H9 (cell line): ENCODE measurements around the gene NTRK2. TPM values are rescaled to one million over a fixed set of nuclear protein-coding genes. Genes with fewer than 3 reads are reported as not detected.

Experiments used
- DNase-seq: peaks from one replicate; pipeline ENCODE4 v3.0.0-alpha.2; 2017
- H2AFZ ChIP-seq: one replicate; pipeline ENCODE4 v1.6.1; 2013; ENCODE audit warnings: mild to moderate bottlenecking, low read length, control low read depth, moderate library complexity
- H2AK5ac ChIP-seq: 2 replicates; pipeline ENCODE4 v1.6.1; 2013; ENCODE audit warnings: low read length, control low read depth, mixed read lengths; ENCODE audit not compliant: insufficient read length
- H2BK120ac ChIP-seq: one replicate; pipeline ENCODE4 v1.6.1; 2013; ENCODE audit warnings: low read depth, mild to moderate bottlenecking, low read length, control low read depth, inconsistent platforms; ENCODE audit not compliant: poor library complexity, severe bottlenecking
- H2BK12ac ChIP-seq: 2 replicates; pipeline ENCODE4 v1.6.1; 2013; ENCODE audit warnings: low read length, control low read depth, mixed read lengths, low read depth; ENCODE audit not compliant: insufficient read length
- H2BK15ac ChIP-seq: 2 replicates; pipeline ENCODE4 v1.6.1; 2013; ENCODE audit warnings: low read depth, low read length, control low read depth
- H2BK20ac ChIP-seq: one replicate; pipeline ENCODE4 v1.6.1; 2013; ENCODE audit warnings: low read depth, mild to moderate bottlenecking, low read length, control low read depth, inconsistent platforms; ENCODE audit not compliant: poor library complexity, severe bottlenecking
- H2BK5ac ChIP-seq: 2 replicates; pipeline ENCODE4 v1.6.1; 2013; ENCODE audit warnings: low read length, control low read depth, mixed read lengths; ENCODE audit not compliant: insufficient read length
- H3K14ac ChIP-seq: 2 replicates; pipeline ENCODE4 v1.6.1; 2013; ENCODE audit warnings: low read length, control low read depth; ENCODE audit not compliant: insufficient read depth
- H3K18ac ChIP-seq: 2 replicates; pipeline ENCODE4 v1.6.1; 2013; ENCODE audit warnings: low read depth, mild to moderate bottlenecking, mixed read lengths, low read length, control low read depth; ENCODE audit not compliant: insufficient read length
- H3K23ac ChIP-seq: 2 replicates; pipeline ENCODE4 v1.6.1; 2013; ENCODE audit warnings: low read length, control low read depth, mixed read lengths, low read depth; ENCODE audit not compliant: insufficient read length
- H3K23me2 ChIP-seq: 2 replicates; pipeline ENCODE4 v1.6.1; 2013; ENCODE audit warnings: low read depth, mild to moderate bottlenecking, mixed read lengths, low read length, control low read depth; ENCODE audit not compliant: insufficient read length, poor library complexity, severe bottlenecking
- H3K27ac ChIP-seq: 2 replicates; pipeline ENCODE4 v1.5.1; 2013; ENCODE audit warnings: low read length, control low read depth, mixed read lengths, low read depth; ENCODE audit not compliant: insufficient read length
- H3K27me3 ChIP-seq: 2 replicates; pipeline ENCODE4 v1.6.1; 2013; ENCODE audit warnings: low read length, control low read depth, inconsistent platforms; ENCODE audit not compliant: insufficient read depth
- H3K4ac ChIP-seq: 2 replicates; pipeline ENCODE4 v1.6.1; 2013; ENCODE audit warnings: low read depth, mild to moderate bottlenecking, control low read depth, inconsistent platforms, low read length, moderate library complexity
- H3K4me1 ChIP-seq: 2 replicates; pipeline ENCODE4 v1.6.1; 2013; ENCODE audit warnings: low read length, control low read depth, inconsistent platforms; ENCODE audit not compliant: insufficient read depth
- H3K4me2 ChIP-seq: 2 replicates; pipeline ENCODE4 v1.6.1; 2013; ENCODE audit warnings: low read length, control low read depth, mixed read lengths; ENCODE audit not compliant: insufficient read length, insufficient read depth
- H3K56ac ChIP-seq: 2 replicates; pipeline ENCODE4 v1.6.1; 2013; ENCODE audit warnings: low read depth, mild to moderate bottlenecking, mixed read lengths, low read length, control low read depth; ENCODE audit not compliant: insufficient read length
- H3K79me1 ChIP-seq: 2 replicates; pipeline ENCODE4 v1.6.1; 2013; ENCODE audit warnings: low read depth, mild to moderate bottlenecking, moderate library complexity, low read length, control low read depth, inconsistent platforms; ENCODE audit not compliant: insufficient read depth, poor library complexity, severe bottlenecking
- H3K79me2 ChIP-seq: 2 replicates; pipeline ENCODE4 v1.6.1; 2013; ENCODE audit warnings: low read length, control low read depth, inconsistent platforms; ENCODE audit not compliant: insufficient read depth
- H3K9ac ChIP-seq: 2 replicates; pipeline ENCODE4 v1.6.1; 2013; ENCODE audit warnings: low read length, control low read depth, mixed read lengths; ENCODE audit not compliant: insufficient read length; ENCODE audit errors: extremely low read depth
- H3K9me3 ChIP-seq: one replicate; pipeline ENCODE4 v1.6.1; 2013; ENCODE audit warnings: low read depth, low read length, inconsistent platforms; ENCODE audit not compliant: control insufficient read depth
- H3T11ph ChIP-seq: one replicate; pipeline ENCODE4 v1.6.1; 2013; ENCODE audit warnings: mild to moderate bottlenecking, low read length, control low read depth, inconsistent platforms
- H4K20me1 ChIP-seq: one replicate; pipeline ENCODE4 v1.6.1; 2013; ENCODE audit not compliant: control insufficient read depth, insufficient read length, insufficient read depth
- H4K5ac ChIP-seq: 2 replicates; pipeline ENCODE4 v1.6.1; 2013; ENCODE audit warnings: low read depth, mild to moderate bottlenecking, mixed read lengths, low read length, control low read depth; ENCODE audit not compliant: insufficient read length
- H4K8ac ChIP-seq: replicated peaks from 2 replicates; pipeline ENCODE4 v1.6.1; 2013; ENCODE audit warnings: low read length, control low read depth, mixed read lengths, low read depth; ENCODE audit not compliant: insufficient read length
- H4K91ac ChIP-seq: 2 replicates; pipeline ENCODE4 v1.6.1; 2013; ENCODE audit warnings: low read depth, mild to moderate bottlenecking, moderate library complexity, mixed read lengths, low read length, control low read depth; ENCODE audit not compliant: insufficient read length
- H3K27ac Mint-ChIP-seq, 3 experiments: 2 replicates in 2 of 3; 3 replicates in 1 of 3; pipeline ENCODE4 v1.8.0; 2020 to 2021; ENCODE audit warnings: mixed read lengths in 3 of 3, mild to moderate bottlenecking in 1 of 3, moderate library complexity in 1 of 3
- H3K27me3 Mint-ChIP-seq: 2 replicates; pipeline ENCODE4 v1.8.0; 2021; ENCODE audit warnings: low read depth, mild to moderate bottlenecking, moderate library complexity, mixed read lengths
- H3K36me3 Mint-ChIP-seq, 3 experiments: 2 replicates in 2 of 3; 3 replicates in 1 of 3; pipeline ENCODE4 v1.8.0; 2020 to 2021; ENCODE audit warnings: low read depth in 3 of 3, mixed read lengths in 3 of 3; ENCODE audit not compliant: insufficient read depth in 1 of 3
- H3K4me1 Mint-ChIP-seq, 2 experiments: 2 replicates each; pipeline ENCODE4 v1.8.0; 2020; ENCODE audit warnings: mixed read lengths in 2 of 2
- H3K4me3 Mint-ChIP-seq, 2 experiments: 2 replicates in 1 of 2; 3 replicates in 1 of 2; pipeline ENCODE4 v1.8.0; 2020 to 2021; ENCODE audit warnings: mild to moderate bottlenecking in 2 of 2, mixed read lengths in 2 of 2, moderate library complexity in 1 of 2
- H3K9me3 Mint-ChIP-seq, 2 experiments: 2 replicates in 1 of 2; 3 replicates in 1 of 2; pipeline ENCODE4 v1.8.0; 2020; ENCODE audit warnings: mild to moderate bottlenecking in 2 of 2, mixed read lengths in 2 of 2, moderate library complexity in 1 of 2
- CTCF ChIP-seq: fragments of 200-600 bp; sonication (generic); conservative IDR thresholded peaks from 3 replicates; pipeline ENCODE4 v1.8.0; 2021; ENCODE audit warnings: antibody characterized with exemption, mild to moderate bottlenecking
- WGBS: extraction: QIAGEN DNeasy Blood & Tissue Kit; methylation state at CpG from one replicate; pipeline ENCODE4 v1.1.7; 2013; ENCODE audit warnings: missing lambda C conversion rate, low lambda C conversion rate, mixed read lengths; ENCODE audit not compliant: insufficient read length; ENCODE audit errors: extremely low coverage; 5-methylcytosine and 5-hydroxymethylcytosine counted together
- total RNA-seq: library from RNA; stranded (reverse); gene quantifications from 2 replicates; pipeline ENCODE4 v1.2.1, GENCODE V29; 2021

The NTRK2 gene
- total RNA-seq, 1 experiment from 2014 or later = 0.02 TPM

- Histone ChIP-seq H3K79me2 (no peaks in the 10 kb centered on the region), H2BK20ac (no peak overlapping the region), H3K23ac (no peak overlapping the region), H3K9me3 (no peaks in the 10 kb centered on the region), H2BK5ac (no peak overlapping the region), H2BK120ac (no peak overlapping the region), H3K27me3 (no peaks in the 10 kb centered on the region), H4K8ac (no peak overlapping the region), H3K4ac (no peak overlapping the region), H2AFZ (no peak overlapping the region), H3K56ac (no peak overlapping the region), H3T11ph (no peak overlapping the region), H4K5ac (no peak overlapping the region), H3K4me2 (no peak overlapping the region), H2BK12ac (no peak overlapping the region), H3K27ac (no peak overlapping the region), H2AK5ac (no peak overlapping the region), H3K23me2 (no peaks in the 10 kb centered on the region), H3K18ac (no peak overlapping the region), H3K14ac (no peak overlapping the region), H4K91ac (no peak overlapping the region), H3K9ac (no peak overlapping the region), H4K20me1 (no peaks in the 10 kb centered on the region), H3K4me1 (no peaks in the 10 kb centered on the region), H3K79me1 (no peaks in the 10 kb centered on the region), H2BK15ac (no peak overlapping the region)
- WGBS = no CpG with 5 or more reads among the region's 3 CpGs
- H3K4me1 Mint-ChIP-seq = no peaks in the 10 kb centered on the region
- H3K4me3 Mint-ChIP-seq = no peak overlapping the region
- no peak overlapping the region for H3K27ac Mint-ChIP-seq
- no peaks in the 10 kb centered on the region for H3K36me3 Mint-ChIP-seq
- TF ChIP-seq CTCF = no peak
- H3K27me3 Mint-ChIP-seq = peaks cover 3% of the 10 kb centered on the region
- no peak for DNase-seq
- peaks cover 2 to 4% of the 10 kb centered on the region in 2 experiments; a peak in 4 of 5 replicates for H3K9me3 Mint-ChIP-seq
These were observed 358.3 kb downstream of the NTRK2 start for GRCh38 chr9:85027870-85028269.
